WTC11 (cell line): Measurements from ENCODE around the gene UTF1. TPM values are rescaled to one million over a fixed set of nuclear protein-coding genes. Genes with fewer than 3 reads are reported as not detected.

Experiments
- ATAC-seq: fragments of 200-7000 bp; cut with Tn5 transposase; 2 replicates; pipeline ENCODE4 v1.10.0; 2021; ENCODE audit warnings: mild to moderate bottlenecking, moderate library complexity
- CTCF ChIA-PET: fragments of 300-600 bp; sonication (Branson Sonifier 250); formaldehyde crosslinking; loops from one replicate; lab custom pipeline; 2021; ENCODE audit warnings: antibody characterized with exemption; lab: Charles Lee
- POLR2A ChIA-PET: fragments of 350-600 bp; sonication (Branson Sonifier 250); formaldehyde crosslinking; loops from one replicate; lab custom pipeline; 2021; ENCODE audit warnings: antibody characterized with exemption; lab: Charles Lee
- DNase-seq: peaks from one replicate; pipeline ENCODE4 v3.0.0; 2021; ENCODE audit warnings: low spot score
- H3K27ac Mint-ChIP-seq: 2 replicates; pipeline ENCODE4 v1.8.0; 2021; ENCODE audit warnings: mixed read lengths
- H3K27me3 Mint-ChIP-seq: 2 replicates; pipeline ENCODE4 v1.8.0; 2021; ENCODE audit warnings: low read depth, mild to moderate bottlenecking, moderate library complexity, mixed read lengths
- H3K36me3 Mint-ChIP-seq: 2 replicates; pipeline ENCODE4 v1.8.0; 2021; ENCODE audit warnings: mixed read lengths
- H3K4me1 Mint-ChIP-seq: 2 replicates; pipeline ENCODE4 v1.8.0; 2022; ENCODE audit warnings: mixed read lengths
- H3K4me3 Mint-ChIP-seq: 2 replicates; pipeline ENCODE4 v1.8.0; 2021; ENCODE audit warnings: mild to moderate bottlenecking, moderate library complexity, mixed read lengths
- H3K9me3 Mint-ChIP-seq: 2 replicates; pipeline ENCODE4 v1.8.0; 2021; ENCODE audit warnings: mixed read lengths
- CREB1 ChIP-seq: sonication (generic); formaldehyde crosslinking; IDR thresholded peaks from 2 replicates; pipeline ENCODE4 v1.8.0; 2023; ENCODE audit warnings: mild to moderate bottlenecking, missing genetic modification reagents
- E2F5 ChIP-seq: sonication (generic); formaldehyde crosslinking; IDR thresholded peaks from 2 replicates; pipeline ENCODE4 v1.8.1; 2022; ENCODE audit warnings: mild to moderate bottlenecking, moderate library complexity, missing genetic modification reagents
- IRF2 ChIP-seq: sonication (generic); formaldehyde crosslinking; IDR thresholded peaks from 2 replicates; pipeline ENCODE4 v1.8.0; 2022; ENCODE audit warnings: low read depth, missing genetic modification reagents, borderline replicate concordance
- JAZF1 ChIP-seq: fragments of 250-450 bp; sonication (Bioruptor Pico); IDR thresholded peaks from 2 replicates; pipeline ENCODE4 v1.9.0; 2021; ENCODE audit warnings: moderate library complexity, mild to moderate bottlenecking, inconsistent platforms
- JUN ChIP-seq: sonication (generic); formaldehyde crosslinking; IDR thresholded peaks from 2 replicates; pipeline ENCODE4 v1.8.0; 2023; ENCODE audit warnings: mild to moderate bottlenecking, missing genetic modification reagents
- MYBL2 ChIP-seq: sonication (generic); formaldehyde crosslinking; IDR thresholded peaks from 2 replicates; pipeline ENCODE4 v1.8.1; 2023; ENCODE audit warnings: mild to moderate bottlenecking, moderate library complexity, missing genetic modification reagents
- RORB ChIP-seq: fragments of 250-450 bp; sonication (Bioruptor Pico); IDR thresholded peaks from 2 replicates; pipeline ENCODE4 v1.9.0; 2021; ENCODE audit warnings: mild to moderate bottlenecking
- USF1 ChIP-seq: sonication (generic); formaldehyde crosslinking; IDR thresholded peaks from 2 replicates; pipeline ENCODE4 v1.8.0; 2022; ENCODE audit warnings: mild to moderate bottlenecking, missing genetic modification reagents
- ZMAT4 ChIP-seq: fragments of 250-450 bp; sonication (Bioruptor Pico); IDR thresholded peaks from 2 replicates; pipeline ENCODE4 v1.9.0; 2021; ENCODE audit warnings: mild to moderate bottlenecking
- ZNF263 ChIP-seq: sonication (generic); formaldehyde crosslinking; IDR thresholded peaks from 2 replicates; pipeline ENCODE4 v1.8.1; 2022; ENCODE audit warnings: low read depth, mild to moderate bottlenecking, moderate library complexity, missing genetic modification reagents
- total RNA-seq: library from RNA; stranded (reverse); gene quantifications from 3 replicates; pipeline ENCODE4 v1.2.3, GENCODE V29; 2021
- TF ChIP-seq, protein P1 (sequence below): sonication (generic); formaldehyde crosslinking; IDR thresholded peaks from 2 replicates; pipeline ENCODE4 v1.8.1; 2023; ENCODE audit warnings: mild to moderate bottlenecking, missing genetic modification reagents, borderline replicate concordance
- TF ChIP-seq, protein P2 (sequence below): sonication (generic); formaldehyde crosslinking; IDR thresholded peaks from 2 replicates; pipeline ENCODE4 v1.8.0; 2022; ENCODE audit warnings: mild to moderate bottlenecking, missing genetic modification reagents
- TF ChIP-seq, protein P3 (sequence below): sonication (generic); formaldehyde crosslinking; conservative IDR thresholded peaks from 2 replicates; pipeline ENCODE4 v1.8.1; 2022; ENCODE audit warnings: mild to moderate bottlenecking, missing genetic modification reagents

Gene UTF1
- total RNA-seq, 1 experiment from 2014 or later = 196 TPM

- TF ChIP-seq CREB1 (CRISPR knock-in tag) = no peak
- no peak for TF ChIP-seq MYBL2 (CRISPR knock-in tag)
- no peak for TF ChIP-seq ZMAT4
- no peak for TF ChIP-seq ZNF263 (CRISPR knock-in tag)
- TF ChIP-seq JUN (CRISPR knock-in tag) = no peak
- TF ChIP-seq, protein P1, sequence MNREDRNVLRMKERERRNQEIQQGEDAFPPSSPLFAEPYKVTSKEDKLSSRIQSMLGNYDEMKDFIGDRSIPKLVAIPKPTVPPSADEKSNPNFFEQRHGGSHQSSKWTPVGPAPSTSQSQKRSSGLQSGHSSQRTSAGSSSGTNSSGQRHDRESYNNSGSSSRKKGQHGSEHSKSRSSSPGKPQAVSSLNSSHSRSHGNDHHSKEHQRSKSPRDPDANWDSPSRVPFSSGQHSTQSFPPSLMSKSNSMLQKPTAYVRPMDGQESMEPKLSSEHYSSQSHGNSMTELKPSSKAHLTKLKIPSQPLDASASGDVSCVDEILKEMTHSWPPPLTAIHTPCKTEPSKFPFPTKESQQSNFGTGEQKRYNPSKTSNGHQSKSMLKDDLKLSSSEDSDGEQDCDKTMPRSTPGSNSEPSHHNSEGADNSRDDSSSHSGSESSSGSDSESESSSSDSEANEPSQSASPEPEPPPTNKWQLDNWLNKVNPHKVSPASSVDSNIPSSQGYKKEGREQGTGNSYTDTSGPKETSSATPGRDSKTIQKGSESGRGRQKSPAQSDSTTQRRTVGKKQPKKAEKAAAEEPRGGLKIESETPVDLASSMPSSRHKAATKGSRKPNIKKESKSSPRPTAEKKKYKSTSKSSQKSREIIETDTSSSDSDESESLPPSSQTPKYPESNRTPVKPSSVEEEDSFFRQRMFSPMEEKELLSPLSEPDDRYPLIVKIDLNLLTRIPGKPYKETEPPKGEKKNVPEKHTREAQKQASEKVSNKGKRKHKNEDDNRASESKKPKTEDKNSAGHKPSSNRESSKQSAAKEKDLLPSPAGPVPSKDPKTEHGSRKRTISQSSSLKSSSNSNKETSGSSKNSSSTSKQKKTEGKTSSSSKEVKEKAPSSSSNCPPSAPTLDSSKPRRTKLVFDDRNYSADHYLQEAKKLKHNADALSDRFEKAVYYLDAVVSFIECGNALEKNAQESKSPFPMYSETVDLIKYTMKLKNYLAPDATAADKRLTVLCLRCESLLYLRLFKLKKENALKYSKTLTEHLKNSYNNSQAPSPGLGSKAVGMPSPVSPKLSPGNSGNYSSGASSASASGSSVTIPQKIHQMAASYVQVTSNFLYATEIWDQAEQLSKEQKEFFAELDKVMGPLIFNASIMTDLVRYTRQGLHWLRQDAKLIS = no peak
- TF ChIP-seq JAZF1 (CRISPR knock-in tag) = no peak
- TF ChIP-seq, all 79 proteins: peak for 0
These were observed 44.6 kb upstream of the UTF1 start (continued) for GRCh38 chr10:133185421-133185820.

DNA sequence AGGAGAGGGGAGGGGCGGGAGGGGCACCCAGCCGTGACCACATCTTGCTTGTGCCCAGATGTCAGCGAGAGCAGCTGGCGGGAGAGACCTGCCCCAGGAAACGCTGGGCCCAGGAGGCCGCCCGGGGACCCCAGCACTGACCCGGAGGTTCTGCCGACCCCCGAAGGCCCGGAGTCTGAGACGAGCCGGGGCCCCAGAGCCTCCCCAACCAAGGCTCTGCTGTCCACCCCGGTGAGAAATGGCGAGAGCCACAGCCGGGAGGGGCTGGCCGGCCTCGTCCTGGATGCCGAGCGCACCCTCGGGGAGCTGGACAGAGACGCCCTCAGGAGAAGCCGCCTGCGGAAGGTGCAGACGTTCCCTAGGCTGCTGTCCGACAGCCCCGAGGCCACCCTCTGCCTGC, 44.1 kb upstream of the UTF1 start:
- ATAC-seq = no peak
- Mint-ChIP-seq H3K4me3 (no peak overlapping the region), H3K36me3 (peaks cover 21% of the 10 kb centered on the region), H3K27ac (no peak overlapping the region), H3K27me3 (no peaks in the 10 kb centered on the region), H3K9me3 (peaks cover 8% of the 10 kb centered on the region), H3K4me1 (no peaks in the 10 kb centered on the region)
- ChIA-PET POLR2A (no interaction called here), CTCF (no interaction called here)
- DNase-seq = no peak
- TF ChIP-seq RORB (CRISPR knock-in tag) (no peak), ZMAT4 (no peak), USF1 (CRISPR knock-in tag) (no peak), E2F5 (CRISPR knock-in tag) (no peak), IRF2 (CRISPR knock-in tag) (no peak)
- TF ChIP-seq, protein P2, sequence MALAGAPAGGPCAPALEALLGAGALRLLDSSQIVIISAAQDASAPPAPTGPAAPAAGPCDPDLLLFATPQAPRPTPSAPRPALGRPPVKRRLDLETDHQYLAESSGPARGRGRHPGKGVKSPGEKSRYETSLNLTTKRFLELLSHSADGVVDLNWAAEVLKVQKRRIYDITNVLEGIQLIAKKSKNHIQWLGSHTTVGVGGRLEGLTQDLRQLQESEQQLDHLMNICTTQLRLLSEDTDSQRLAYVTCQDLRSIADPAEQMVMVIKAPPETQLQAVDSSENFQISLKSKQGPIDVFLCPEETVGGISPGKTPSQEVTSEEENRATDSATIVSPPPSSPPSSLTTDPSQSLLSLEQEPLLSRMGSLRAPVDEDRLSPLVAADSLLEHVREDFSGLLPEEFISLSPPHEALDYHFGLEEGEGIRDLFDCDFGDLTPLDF (CRISPR knock-in tag) = no peak
- TF ChIP-seq, protein P3, sequence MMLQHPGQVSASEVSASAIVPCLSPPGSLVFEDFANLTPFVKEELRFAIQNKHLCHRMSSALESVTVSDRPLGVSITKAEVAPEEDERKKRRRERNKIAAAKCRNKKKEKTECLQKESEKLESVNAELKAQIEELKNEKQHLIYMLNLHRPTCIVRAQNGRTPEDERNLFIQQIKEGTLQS (CRISPR knock-in tag) = no peak

GRCh38 chr10:133186416-133187090, 43.5 kb upstream of the UTF1 start:
- no peaks in the 10 kb centered on the region for H3K4me1 Mint-ChIP-seq
- TF ChIP-seq, protein P2 (CRISPR knock-in tag) = no peak
- DNase-seq (no peak), ATAC-seq (no peak)
- no peak overlapping the region for H3K27ac Mint-ChIP-seq
- POLR2A ChIA-PET = no interaction called here
- H3K4me3 Mint-ChIP-seq = no peak overlapping the region
- CTCF ChIA-PET = no interaction called here
- no peaks in the 10 kb centered on the region for H3K27me3 Mint-ChIP-seq
- H3K36me3 Mint-ChIP-seq = peaks cover 21% of the 10 kb centered on the region
- H3K9me3 Mint-ChIP-seq = peaks cover 8% of the 10 kb centered on the region
